Subcutaneous adipose tissue (tissue), 4 donors: ENCODE data around the gene TMEM250. TPM values are rescaled to one million over a fixed set of nuclear protein-coding genes. Genes with fewer than 3 reads are reported as not detected.

Experiments used
- total RNA-seq, 4 donors: library from RNA; depleted of rRNA; stranded (reverse); fragments of >200 nt; gene quantifications; one replicate each; pipeline ENCODE4 v1.1.0, GENCODE V29; 2016
- TF ChIP-seq, protein P1 (sequence below): fragments of 450-650 bp; IDR thresholded peaks from one replicate; pipeline ENCODE4 v1.5.1; 2016; ENCODE audit warnings: low read depth, mild to moderate bottlenecking, control low read depth, antibody characterized with exemption, moderate library complexity

Gene TMEM250
- total RNA-seq, result 10 to 100 TPM; 11.3 to 47.8 (median 19.6) TPM

DNA sequence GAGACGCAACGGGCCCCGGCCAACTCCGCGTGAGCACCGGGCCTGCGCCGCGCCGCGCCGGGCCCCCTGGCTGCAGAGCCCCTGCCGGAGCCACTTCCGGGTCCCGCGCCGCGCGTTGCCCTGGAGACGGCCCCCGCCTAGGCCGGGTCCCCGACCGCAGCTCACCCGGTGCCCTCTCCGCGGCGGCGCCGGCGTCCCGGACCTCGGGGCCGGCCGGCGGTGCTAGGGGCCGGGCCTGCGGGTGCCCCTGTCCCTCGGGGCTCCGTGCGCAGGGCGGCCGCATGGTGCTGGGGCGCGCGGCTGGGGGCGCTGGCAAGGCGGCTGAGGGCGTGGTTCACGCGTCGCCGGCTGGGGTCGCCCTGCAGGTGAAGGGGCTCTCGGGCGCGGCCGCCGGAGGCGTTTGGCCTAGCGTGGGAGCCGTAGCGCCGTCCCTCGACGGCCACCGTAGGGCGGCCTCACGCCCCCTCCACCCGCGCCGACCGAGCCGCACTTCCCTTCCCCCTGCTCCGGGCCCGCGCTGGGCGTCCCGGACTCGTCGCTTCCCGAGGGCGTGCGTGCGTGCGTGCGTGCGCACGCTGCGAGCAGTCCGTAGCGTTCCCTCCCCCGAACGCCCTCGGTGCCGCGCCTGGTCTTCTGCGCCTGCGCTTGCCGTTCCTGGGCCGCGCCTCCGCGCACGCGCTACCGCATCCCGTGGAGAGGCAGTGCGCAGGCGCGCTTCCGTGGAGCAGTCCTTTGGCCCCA lies at the start of gene TMEM250:
TMEM250 (minus strand) TSS at position 556 of the 741 bp plus-strand sequence. CDS start 1,975 bp downstream, outside the sequence.
- TF ChIP-seq, protein P1, sequence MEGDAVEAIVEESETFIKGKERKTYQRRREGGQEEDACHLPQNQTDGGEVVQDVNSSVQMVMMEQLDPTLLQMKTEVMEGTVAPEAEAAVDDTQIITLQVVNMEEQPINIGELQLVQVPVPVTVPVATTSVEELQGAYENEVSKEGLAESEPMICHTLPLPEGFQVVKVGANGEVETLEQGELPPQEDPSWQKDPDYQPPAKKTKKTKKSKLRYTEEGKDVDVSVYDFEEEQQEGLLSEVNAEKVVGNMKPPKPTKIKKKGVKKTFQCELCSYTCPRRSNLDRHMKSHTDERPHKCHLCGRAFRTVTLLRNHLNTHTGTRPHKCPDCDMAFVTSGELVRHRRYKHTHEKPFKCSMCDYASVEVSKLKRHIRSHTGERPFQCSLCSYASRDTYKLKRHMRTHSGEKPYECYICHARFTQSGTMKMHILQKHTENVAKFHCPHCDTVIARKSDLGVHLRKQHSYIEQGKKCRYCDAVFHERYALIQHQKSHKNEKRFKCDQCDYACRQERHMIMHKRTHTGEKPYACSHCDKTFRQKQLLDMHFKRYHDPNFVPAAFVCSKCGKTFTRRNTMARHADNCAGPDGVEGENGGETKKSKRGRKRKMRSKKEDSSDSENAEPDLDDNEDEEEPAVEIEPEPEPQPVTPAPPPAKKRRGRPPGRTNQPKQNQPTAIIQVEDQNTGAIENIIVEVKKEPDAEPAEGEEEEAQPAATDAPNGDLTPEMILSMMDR, result no peak

GRCh38 chr9:136163248-136163850 lies 44.7 kb upstream of the TMEM250 start:
- TF ChIP-seq, protein P1, result no peak

GRCh38 chr9:136160995-136161610 lies 42.4 kb upstream of the TMEM250 start:
- TF ChIP-seq, protein P1, result no peak

DNA sequence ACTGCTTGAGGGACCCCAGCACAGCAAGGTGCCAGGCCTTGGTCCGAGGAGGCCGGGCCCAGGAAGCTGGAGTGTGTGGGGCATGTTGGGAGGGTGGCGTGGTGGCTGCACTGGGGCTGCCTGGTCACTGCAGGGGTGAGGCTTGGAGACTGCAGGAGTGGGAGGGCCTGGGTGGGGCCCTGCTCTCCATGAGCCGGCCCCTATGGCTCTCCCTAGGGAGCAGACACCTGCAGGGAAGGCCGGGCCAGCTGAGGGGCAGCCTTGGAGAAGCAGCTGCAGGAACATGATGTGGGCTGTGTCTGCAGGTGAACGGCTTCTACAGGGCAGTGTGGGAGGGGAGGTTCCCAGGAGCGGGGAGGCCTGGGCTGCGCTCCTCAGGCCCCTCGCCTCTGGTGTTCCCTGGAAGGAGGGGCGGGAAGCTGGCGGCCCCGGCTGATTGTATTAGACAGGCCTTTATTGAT lies 41.7 kb upstream of the TMEM250 start:
- TF ChIP-seq, protein P1, result no peak

DNA sequence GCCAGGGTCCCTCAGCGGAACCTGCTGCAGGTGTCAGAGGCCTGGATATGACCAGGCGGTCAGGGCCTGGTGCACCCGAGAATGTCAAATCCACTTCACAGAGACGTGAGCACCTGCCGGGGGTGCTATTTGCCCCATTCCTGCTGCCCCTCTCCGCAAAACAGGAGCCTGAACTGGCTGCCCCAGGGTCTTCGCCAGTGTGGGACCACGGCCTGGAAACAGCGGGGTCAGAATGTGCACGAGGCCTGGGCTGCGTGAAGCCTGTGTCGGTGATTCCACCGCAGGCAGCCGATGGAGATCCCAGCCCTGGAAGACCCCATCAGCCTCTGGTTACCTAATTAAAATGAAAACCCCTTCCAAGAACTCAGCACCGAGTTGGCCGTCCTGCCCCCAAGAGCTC lies 41.2 kb upstream of the TMEM250 start:
- TF ChIP-seq, protein P1, result no peak

- TF ChIP-seq, protein P1, result no peak
Observed at GRCh38 chr9:136157477-136158265, 39.0 kb upstream of the TMEM250 start.
